Fibroblast of pulmonary artery (primary cell): ENCODE measurements around the gene NXPH4.

Source experiments
- DNase-seq: peaks from one replicate; pipeline ENCODE4 v3.0.0-alpha.2; 2010; ENCODE audit warnings: low read depth
- H3K4me3 ChIP-seq: replicated peaks from 2 replicates; pipeline ENCODE4 v1.5.1; 2011; ENCODE audit warnings: low read depth, mild to moderate bottlenecking, control low read depth, low read length, moderate library complexity
- CTCF ChIP-seq: IDR thresholded peaks from 2 replicates; pipeline ENCODE4 v1.5.1; 2011; ENCODE audit warnings: mild to moderate bottlenecking, control low read depth, low read length, inconsistent platforms; ENCODE audit errors: missing control alignments

The NXPH4 gene

DNA sequence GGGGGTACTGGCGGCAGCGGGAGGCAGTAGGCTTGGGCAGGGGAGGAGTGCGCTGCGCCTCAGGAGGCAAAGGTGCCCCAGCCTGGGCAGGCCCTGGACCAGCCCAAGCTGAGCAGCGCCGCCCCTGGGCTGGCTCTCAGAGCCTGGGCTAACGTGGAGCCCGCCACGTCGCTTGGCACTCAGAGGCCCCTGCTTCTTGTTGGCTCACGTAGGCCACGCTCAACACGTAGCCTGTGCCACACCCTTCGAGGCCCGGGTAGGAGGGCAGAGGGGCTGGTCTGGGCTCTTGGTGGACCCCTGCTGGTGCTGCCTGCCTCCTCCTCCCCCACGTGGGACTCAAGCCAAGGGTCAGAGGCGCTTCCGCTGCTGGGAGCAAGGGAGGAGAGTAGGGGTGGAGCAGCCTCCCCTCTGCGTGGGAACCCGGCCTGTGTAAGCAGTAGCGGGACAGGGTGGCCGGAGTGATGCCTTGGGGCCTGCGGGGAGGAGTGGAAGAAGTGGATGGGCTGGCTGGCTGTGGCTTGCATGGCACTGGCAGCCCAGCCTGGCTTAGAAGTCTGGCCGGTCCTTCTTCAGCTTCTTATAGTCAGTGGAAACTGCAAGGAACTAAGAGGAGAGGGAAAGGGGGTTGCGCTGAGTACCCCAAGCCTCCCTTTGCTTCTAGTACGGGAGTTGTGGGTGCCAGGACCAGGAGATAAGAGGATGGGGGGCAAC lies 18.6 kb downstream of the NXPH4 start:
- peak; percentile 1 for TF ChIP-seq CTCF
- DNase-seq, result peak; percentile 78
- no peak overlapping the region for H3K4me3 ChIP-seq

GRCh38 chr12:57235728-57236131 lies 19.1 kb downstream of the NXPH4 start:
- DNase-seq, result no peak
- H3K4me3 ChIP-seq, result no peak overlapping the region
- no peak for TF ChIP-seq CTCF

GRCh38 chr12:57236201-57236924 lies 19.8 kb downstream of the NXPH4 start:
- TF ChIP-seq CTCF, result no peak
- H3K4me3 ChIP-seq, result no peak overlapping the region
- no peak for DNase-seq

DNA sequence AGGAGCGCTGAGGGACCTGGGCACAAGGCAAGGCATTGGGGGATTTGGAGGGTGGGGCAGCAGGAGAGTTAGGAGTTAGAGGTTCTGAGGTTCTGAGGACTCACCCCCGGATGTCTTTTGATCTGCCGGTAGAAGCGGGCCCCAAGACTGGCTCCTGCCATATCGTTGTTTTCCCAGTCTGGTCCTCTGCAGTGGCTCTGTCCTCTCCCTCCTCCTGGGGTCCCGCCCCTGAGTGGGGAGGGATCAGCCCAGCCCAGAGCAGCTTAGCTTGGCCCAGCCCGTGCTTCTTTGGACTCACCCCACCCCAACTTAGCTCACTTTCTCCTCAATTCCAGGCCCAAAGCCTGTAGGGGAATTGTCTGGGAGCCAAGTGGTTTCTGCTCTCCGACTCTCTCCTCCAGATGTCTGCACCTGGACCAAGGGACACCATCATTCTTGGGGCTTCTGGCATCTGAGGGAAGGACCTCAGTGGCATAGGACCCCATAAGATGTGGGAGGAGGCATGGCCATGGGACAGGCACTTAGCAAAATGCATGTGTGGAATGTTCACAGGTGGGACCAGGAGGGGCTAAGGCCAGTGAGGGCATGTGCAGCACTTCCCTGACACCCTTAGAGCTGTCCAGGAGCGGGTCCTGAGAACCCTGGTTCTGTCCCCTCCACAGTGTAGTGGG lies 20.5 kb downstream of the NXPH4 start:
- H3K4me3 ChIP-seq, result no peak overlapping the region
- no peak for DNase-seq
- TF ChIP-seq CTCF, result no peak

DNA sequence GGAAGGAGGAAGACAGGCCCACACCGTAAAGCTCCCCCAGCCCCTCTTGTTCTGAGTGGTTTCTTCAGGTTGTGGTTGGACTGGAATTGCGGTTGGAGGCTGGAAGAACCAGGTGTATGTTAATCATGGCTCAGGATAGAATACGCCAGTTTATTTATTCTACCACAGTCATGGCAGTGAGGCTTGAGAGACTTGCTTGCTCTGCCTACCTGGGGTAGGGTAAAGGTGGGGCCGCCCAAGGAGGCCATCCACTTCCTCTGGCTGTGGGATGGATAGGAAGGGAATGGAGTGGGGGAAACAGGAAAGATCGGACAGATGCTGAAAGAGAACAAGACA lies 21.0 kb downstream of the NXPH4 start:
- no peak overlapping the region for H3K4me3 ChIP-seq
- no peak for DNase-seq
- TF ChIP-seq CTCF, result no peak

- H3K4me3 ChIP-seq, result peak overlapping the region; percentile 18
- no peak for TF ChIP-seq CTCF
- no peak for DNase-seq
Observed at GRCh38 chr12:57237932-57238853, 21.6 kb downstream of the NXPH4 start.
